K562 (cell line): ENCODE data around the gene GSG1L2. TPM values are rescaled to one million over a fixed set of nuclear protein-coding genes. Genes with fewer than 3 reads are reported as not detected.
A peak's percentile ranks its signal among the peaks of the same experiment; 100 is the strongest.

Source experiments
- ATAC-seq: fragments of 200-7000 bp; cut with Tn5 transposase; 3 replicates; pipeline ENCODE4 v1.9.1; 2020; ENCODE audit warnings: moderate library complexity
- BruUV-seq: library from RNA; stranded (reverse); fragments of 400-500 nt; replicated peaks from 2 replicates; lab custom pipeline; 2021; lab: Mats Ljungman, UMichigan
- CTCF ChIA-PET: fragments of 300-600 bp; formaldehyde crosslinking; extraction: SDS; loops from one replicate; lab custom pipeline; 2021; ENCODE audit warnings: low intra/inter-chr PET ratio; lab: Yijun Ruan, JAX
- POLR2A ChIA-PET: fragments of 300-600, 350-650 bp; sonication (Branson Sonifier 250); formaldehyde crosslinking; extraction: SDS; loops from one replicate; lab custom pipeline; 2021; ENCODE audit warnings: antibody characterized with exemption, inconsistent platforms; lab: Yijun Ruan, JAX
- DNase-seq, 4 experiments: peaks; one replicate each; pipeline versions ENCODE4 v3.0.0 to v3.0.0-alpha.2; 2011 to 2018; ENCODE audit warnings: low spot score in 3 of 4, mixed read lengths in 3 of 4; ENCODE audit errors: extremely low read depth in 1 of 4
- FAIRE-seq: peaks from 2 replicates; lab custom pipeline; 2011; peaks lifted over from hg19 to GRCh38; lab: Jason Lieb, UNC
- H2AFZ ChIP-seq: 2 replicates; pipeline ENCODE4 v1.6.0; 2011; ENCODE audit warnings: low read depth, low read length, control low read depth, inconsistent platforms
- H3K27ac ChIP-seq: fragments of 200-600 bp; 3 replicates; pipeline ENCODE4 v1.8.0; 2011; ENCODE audit warnings: low read depth, mild to moderate bottlenecking, control low read depth, inconsistent platforms, low read length, moderate library complexity, mixed read lengths; ENCODE audit errors: extremely low read depth
- H3K27me3 ChIP-seq, 2 experiments: fragments of 300-600 bp in 1 of 2; 2 replicates in 1 of 2; 3 replicates in 1 of 2; pipeline versions ENCODE4 v1.6.0 to v1.8.0; 2011; ENCODE audit warnings: inconsistent platforms in 2 of 2, low read length in 2 of 2, mild to moderate bottlenecking in 1 of 2, mixed read lengths in 1 of 2, moderate library complexity in 1 of 2; ENCODE audit not compliant: control insufficient read depth in 2 of 2, insufficient read depth in 2 of 2
- H3K36me3 ChIP-seq: fragments of 300-600 bp; 3 replicates; pipeline ENCODE4 v1.8.0; 2011; ENCODE audit warnings: mild to moderate bottlenecking, low read length, inconsistent platforms; ENCODE audit not compliant: control insufficient read depth, insufficient read depth
- H3K4me1 ChIP-seq, 2 experiments: fragments of 200-600 bp in 1 of 2; replicated peaks in 1 of 2; 2 replicates in 1 of 2; 3 replicates in 1 of 2; pipeline versions ENCODE4 v1.5.1 to v1.8.0; 2011; ENCODE audit warnings: inconsistent platforms in 2 of 2, low read length in 2 of 2, mild to moderate bottlenecking in 1 of 2, mixed read lengths in 1 of 2, moderate library complexity in 1 of 2; ENCODE audit not compliant: control insufficient read depth in 2 of 2, insufficient read depth in 2 of 2
- H3K4me2 ChIP-seq: 2 replicates; pipeline ENCODE4 v1.6.1; 2011; ENCODE audit warnings: low read length, control low read depth, inconsistent platforms, mixed read lengths; ENCODE audit not compliant: insufficient read depth
- H3K4me3 ChIP-seq: fragments of 200-600 bp; sonication (generic), shearing (Covaris generic); 2 replicates; pipeline ENCODE4 v1.5.1; 2016; ENCODE audit warnings: control low read depth, inconsistent platforms
- H3K79me2 ChIP-seq: fragments of 200-600 bp; 3 replicates; pipeline ENCODE4 v1.8.0; 2011; ENCODE audit warnings: low read length, inconsistent platforms; ENCODE audit not compliant: control insufficient read depth, insufficient read depth
- H3K9ac ChIP-seq, 2 experiments: 2 replicates each; pipeline versions ENCODE4 v1.6.0 to v1.6.1; 2011; ENCODE audit warnings: low read depth in 2 of 2, low read length in 2 of 2, control low read depth in 1 of 2, inconsistent platforms in 1 of 2, mild to moderate bottlenecking in 1 of 2, mixed read lengths in 1 of 2; ENCODE audit not compliant: insufficient read depth in 1 of 2
- H3K9me1 ChIP-seq: one replicate; pipeline ENCODE4 v1.6.0; 2011; ENCODE audit warnings: inconsistent platforms, mild to moderate bottlenecking, low read length, moderate library complexity; ENCODE audit not compliant: control insufficient read depth, insufficient read depth
- H3K9me3 ChIP-seq: replicated peaks from 2 replicates; pipeline ENCODE4 v1.5.1; 2011; ENCODE audit warnings: low read depth, low read length, inconsistent platforms; ENCODE audit not compliant: control insufficient read depth, insufficient read depth
- H4K20me1 ChIP-seq: replicated peaks from 2 replicates; pipeline ENCODE4 v1.6.1; 2011; ENCODE audit warnings: low read length, inconsistent platforms, mixed read lengths; ENCODE audit not compliant: control insufficient read depth, insufficient read depth
- CREB1 ChIP-seq, 2 experiments: sonication (generic) in 1 of 2; formaldehyde crosslinking in 1 of 2; IDR thresholded peaks; 2 replicates each; pipeline versions ENCODE4 v1.6.1 to v1.8.0; 2012 to 2022; ENCODE audit warnings: inconsistent platforms in 1 of 2, mild to moderate bottlenecking in 1 of 2, missing genetic modification reagents in 1 of 2, moderate library complexity in 1 of 2
- ESRRA ChIP-seq: fragments of 450-650 bp; IDR thresholded peaks from 2 replicates; pipeline ENCODE4 v1.6.1; 2014; ENCODE audit warnings: low read depth, mild to moderate bottlenecking, moderate library complexity, borderline replicate concordance
- LARP7 ChIP-seq: fragments of 450-650 bp; IDR thresholded peaks from 2 replicates; pipeline ENCODE4 v1.6.1; 2016
- PCBP2 ChIP-seq: fragments of 200-400 bp; formaldehyde crosslinking; IDR thresholded peaks from 2 replicates; pipeline ENCODE4 v1.6.1; 2018; ENCODE audit warnings: low read length, low read depth, mild to moderate bottlenecking, moderate library complexity; ENCODE audit not compliant: poor library complexity, severe bottlenecking
- THRAP3 ChIP-seq: fragments of 450-650 bp; IDR thresholded peaks from 2 replicates; pipeline ENCODE4 v1.6.1; 2016; ENCODE audit warnings: mild to moderate bottlenecking, inconsistent platforms, borderline replicate concordance
- ZNF146 ChIP-seq: IDR thresholded peaks from one replicate; pipeline ENCODE4 v1.6.1; 2018; ENCODE audit warnings: missing compliant biosample characterization; ENCODE audit not compliant: unreplicated experiment
- ZNF239 ChIP-seq: fragments of 250-450 bp; sonication (Bioruptor Pico); IDR thresholded peaks from 2 replicates; pipeline ENCODE4 v1.4.0; 2020; ENCODE audit warnings: mild to moderate bottlenecking
- WGBS: fragments of 100-300 bp; shearing (Covaris generic); methylation state at CpG from one replicate; pipeline ENCODE4 v1.1.6; 2016; ENCODE audit warnings: low coverage, mixed read lengths; ENCODE audit not compliant: insufficient coverage; ENCODE audit errors: missing lambda C conversion rate; 5-methylcytosine and 5-hydroxymethylcytosine counted together
- in situ Hi-C: fragments of 300-500 bp; cut with MboI; formaldehyde crosslinking; loops from 4 replicates; pipeline ENCODE4 v1.15.0; 2018; ENCODE audit warnings: inconsistent platforms, mixed read lengths
- intact Hi-C: fragments of 100-400 bp; cut with micrococcal nuclease; formaldehyde crosslinking; loops from 2 replicates; pipeline ENCODE4 v1.14.2; 2022
- polyA plus RNA-seq, 8 experiments: library from polyadenylated mRNA; depleted of rRNA in 4 of 8; stranded (reverse) in 5 of 8; unstranded in 3 of 8; fragments of >200 nt; fragmentation: Nextera tagmentation in 2 of 8; fragmentation: Illumina TruSeq in 1 of 8; extraction: Ambion mirVana in 2 of 8; extraction: Trizol in 1 of 8; gene quantifications; 2 replicates each; pipeline versions ENCODE4 v1.2.1 to v1.2.3, GENCODE V29; 2011 to 2014; ENCODE audit warnings: inconsistent platforms in 1 of 8, missing spikeins in 1 of 8
- total RNA-seq, 7 experiments: library from RNA; depleted of rRNA in 6 of 7; stranded (reverse); fragments of >200 nt in 6 of 7; fragmentation: Illumina TruSeq in 2 of 7; extraction: Trizol in 2 of 7; gene quantifications; 2 replicates each; pipeline versions ENCODE4 v1.2.1 to v1.2.3, GENCODE V29; 2011 to 2021; ENCODE audit warnings: low replicate concordance in 1 of 7

Gene GSG1L2
- total and polyA plus RNA-seq, 9 of the 15 experiments (the other 6 are each of a cell fraction or from before 2014, with no cell fraction given) = not detected

- peaks cover 0 to 5% of the 10 kb centered on the region in 2 experiments; a peak in 1 of 5 replicates for H3K27me3 ChIP-seq
- no peaks in the 10 kb centered on the region for H3K36me3 ChIP-seq
- no peak for ATAC-seq
- no peak for DNase-seq
- 10% methylated on average over 3 of the region's 3 CpGs for WGBS
- H3K9me1 ChIP-seq = no peaks in the 10 kb centered on the region
- no peaks in the 10 kb centered on the region for H4K20me1 ChIP-seq
- no peak overlapping the region for H3K4me2 ChIP-seq
- H3K4me1 ChIP-seq = no peaks in the 10 kb centered on the region
- TF ChIP-seq ZNF239 (peak; percentile 59; the same call in 1 of the 2 replicates), ESRRA (no peak)
- H3K4me3 ChIP-seq = no peak overlapping the region
- no peak for FAIRE-seq
- H3K27ac ChIP-seq = no peak overlapping the region
- no peaks in the 10 kb centered on the region for H3K79me2 ChIP-seq
- CTCF ChIA-PET = no interaction called here
- H3K9ac ChIP-seq = no peak overlapping the region
- H2AFZ ChIP-seq = no peak overlapping the region
- H3K9me3 ChIP-seq = no peaks in the 10 kb centered on the region
- POLR2A ChIA-PET = no interaction called here
- intact Hi-C loops = no loop called here
- in situ Hi-C loops = no loop called here
- BruUV-seq = no TSS peak
These were observed 41.3 kb downstream of the GSG1L2 start for GRCh38 chr17:9780552-9780951.

- POLR2A ChIA-PET = no interaction called here
- CTCF ChIA-PET = no interaction called here
- no peak overlapping the region for H3K27ac ChIP-seq
- no peaks in the 10 kb centered on the region for H3K36me3 ChIP-seq
- H4K20me1 ChIP-seq = no peaks in the 10 kb centered on the region
- DNase-seq = no peak
- no peak overlapping the region for H3K9ac ChIP-seq
- 2% methylated on average over 9 of the region's 9 CpGs for WGBS
- no peak for TF ChIP-seq PCBP2
- no peak for TF ChIP-seq THRAP3
- TF ChIP-seq ZNF146 (CRISPR knock-in tag) = no peak
- no peak for TF ChIP-seq LARP7
- no peak for TF ChIP-seq CREB1 (IDR thresholded peaks at IDR 0.05)
- TF ChIP-seq CREB1 (CRISPR knock-in tag; IDR thresholded peaks at IDR 0.05) = no peak
- H3K27me3 ChIP-seq = no peaks in the 10 kb centered on the region; a peak in 1 of 5 replicates
- H3K9me1 ChIP-seq = no peaks in the 10 kb centered on the region
- H2AFZ ChIP-seq = no peak overlapping the region
- H3K79me2 ChIP-seq = no peaks in the 10 kb centered on the region
- intact Hi-C loops (no loop called here), in situ Hi-C loops (no loop called here)
- no peak for FAIRE-seq
- H3K4me3 ChIP-seq = no peak overlapping the region
- ATAC-seq = no peak
- no TSS peak for BruUV-seq
- H3K4me2 ChIP-seq = no peak overlapping the region
- no peaks in the 10 kb centered on the region for H3K9me3 ChIP-seq
- no peaks in the 10 kb centered on the region for H3K4me1 ChIP-seq
These were observed 45.0 kb downstream of the GSG1L2 start for GRCh38 chr17:9776911-9777310.
